Activated naive CD8-positive, alpha-beta T cell treated with anti-CD3 and anti-CD28 coated beads, Interleukin-2, amount 10 ng/mL, durations not matched to agents 7 days and 5 days (primary cell): ENCODE results near the gene RIC3. TPM values are rescaled to one million over a fixed set of nuclear protein-coding genes. Genes with fewer than 3 reads are reported as not detected.

ENCODE experiments used
- ATAC-seq: fragments of 150-1000 bp; cut with Tn5 transposase; one replicate; pipeline ENCODE4 v1.10.0; 2021; ENCODE audit warnings: low read depth, moderate library complexity
- POLR2A ChIA-PET: fragments of 350-600 bp; sonication (Branson Sonifier 250); formaldehyde crosslinking; loops from one replicate; lab custom pipeline; 2021; ENCODE audit warnings: antibody characterized with exemption; lab: Charles Lee
- DNase-seq: peaks from one replicate; pipeline ENCODE4 v3.0.0; 2021
- H3K27ac Mint-ChIP-seq: one replicate; pipeline ENCODE4 v1.8.0; 2022; ENCODE audit warnings: mild to moderate bottlenecking, mixed read lengths
- H3K27me3 Mint-ChIP-seq: one replicate; pipeline ENCODE4 v1.8.0; 2022; ENCODE audit warnings: mild to moderate bottlenecking, moderate library complexity, mixed read lengths
- H3K36me3 Mint-ChIP-seq: one replicate; pipeline ENCODE4 v1.8.0; 2021; ENCODE audit warnings: mild to moderate bottlenecking, mixed read lengths
- H3K4me1 Mint-ChIP-seq: one replicate; pipeline ENCODE4 v1.8.0; 2021; ENCODE audit warnings: mixed read lengths
- H3K4me3 Mint-ChIP-seq: one replicate; pipeline ENCODE4 v1.8.0; 2022; ENCODE audit warnings: mild to moderate bottlenecking, moderate library complexity, mixed read lengths
- H3K9me3 Mint-ChIP-seq: one replicate; pipeline ENCODE4 v1.8.0; 2021; ENCODE audit warnings: mixed read lengths
- total RNA-seq, 2 experiments: library from RNA; stranded (reverse); gene quantifications; one replicate each; pipeline ENCODE4 v1.2.3, GENCODE V29; 2021

RIC3 gene
- total RNA-seq, 2 experiments from 2014 or later: 18.6 to 18.7 TPM

DNA sequence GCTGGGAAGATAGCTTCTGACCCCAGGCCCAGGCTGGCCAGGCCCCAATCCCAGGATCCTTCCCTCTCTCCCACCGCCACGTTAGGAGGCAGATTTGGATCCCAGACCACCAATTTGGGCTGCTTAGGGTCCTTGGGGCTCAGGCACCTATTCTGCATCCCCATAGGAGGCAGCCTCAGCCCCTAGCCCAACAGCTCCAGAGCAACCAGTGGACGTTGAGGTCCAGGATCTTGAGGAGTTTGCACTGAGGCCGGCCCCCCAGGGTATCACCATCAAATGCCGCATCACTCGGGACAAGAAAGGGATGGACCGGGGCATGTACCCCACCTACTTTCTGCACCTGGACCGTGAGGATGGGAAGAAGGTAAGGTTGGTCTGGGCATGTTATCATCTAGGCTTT lies 71.8 kb downstream of the RIC3 start:
- H3K36me3 Mint-ChIP-seq: no peaks in the 10 kb centered on the region
- ATAC-seq: no peak
- POLR2A ChIA-PET: no interaction called here

DNA sequence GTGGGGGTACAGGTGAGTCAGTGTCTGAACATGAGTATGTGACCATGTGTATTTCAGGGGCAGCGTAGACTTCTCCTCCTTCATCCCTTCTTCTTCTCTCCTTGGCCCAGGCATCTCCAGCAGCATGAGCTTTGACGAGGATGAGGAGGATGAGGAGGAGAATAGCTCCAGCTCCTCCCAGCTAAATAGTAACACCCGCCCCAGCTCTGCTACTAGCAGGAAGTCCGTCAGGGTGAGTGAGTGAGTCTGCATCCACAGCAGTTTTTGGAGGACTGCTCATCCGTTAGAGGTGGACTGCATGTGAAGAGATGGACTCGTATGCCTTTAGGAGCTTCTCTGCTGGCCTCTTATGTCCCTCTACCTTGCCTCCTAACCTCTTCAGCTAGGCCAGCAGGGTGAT lies 72.2 kb downstream of the RIC3 start:
- Mint-ChIP-seq H3K4me3 (no peak overlapping the region), H3K36me3 (no peaks in the 10 kb centered on the region), H3K9me3 (no peaks in the 10 kb centered on the region), H3K27ac (no peak overlapping the region), H3K27me3 (peaks cover 1% of the 10 kb centered on the region), H3K4me1 (no peaks in the 10 kb centered on the region)
- POLR2A ChIA-PET: no interaction called here
- ATAC-seq (no peak), DNase-seq (no peak)

More for the DNA sequence above, 71.8 kb downstream of the RIC3 start:
- no peaks in the 10 kb centered on the region for H3K9me3 Mint-ChIP-seq
- H3K4me3 Mint-ChIP-seq: no peak overlapping the region
- H3K27ac Mint-ChIP-seq: no peak overlapping the region
- peaks cover 1% of the 10 kb centered on the region for H3K27me3 Mint-ChIP-seq
- DNase-seq: no peak
- H3K4me1 Mint-ChIP-seq: no peaks in the 10 kb centered on the region

GRCh38 chr11:8095806-8096522 lies 72.9 kb downstream of the RIC3 start:
- Mint-ChIP-seq H3K4me3 (no peak overlapping the region), H3K36me3 (no peaks in the 10 kb centered on the region), H3K9me3 (no peaks in the 10 kb centered on the region), H3K27me3 (peaks cover 1% of the 10 kb centered on the region), H3K27ac (no peak overlapping the region), H3K4me1 (no peaks in the 10 kb centered on the region)
- POLR2A ChIA-PET: no interaction called here
- no peak for ATAC-seq
- no peak for DNase-seq

GRCh38 chr11:8095371-8095770 lies 73.5 kb downstream of the RIC3 start:
- Mint-ChIP-seq H3K9me3 (no peaks in the 10 kb centered on the region), H3K27ac (no peak overlapping the region)
- POLR2A ChIA-PET: no interaction called here

GRCh38 chr11:8094656-8095055 lies 74.2 kb downstream of the RIC3 start:
- DNase-seq (no peak), ATAC-seq (no peak)
- H3K36me3 Mint-ChIP-seq: no peaks in the 10 kb centered on the region
- H3K27me3 Mint-ChIP-seq: peaks cover 3% of the 10 kb centered on the region
- no peak overlapping the region for H3K27ac Mint-ChIP-seq
- H3K4me1 Mint-ChIP-seq: no peaks in the 10 kb centered on the region
- H3K9me3 Mint-ChIP-seq: no peaks in the 10 kb centered on the region
- H3K4me3 Mint-ChIP-seq: no peak overlapping the region
- POLR2A ChIA-PET: no interaction called here

More at GRCh38 chr11:8095371-8095770, 73.5 kb downstream of the RIC3 start:
- no peak overlapping the region for H3K4me3 Mint-ChIP-seq
- ATAC-seq: no peak
- peaks cover 3% of the 10 kb centered on the region for H3K27me3 Mint-ChIP-seq
- no peaks in the 10 kb centered on the region for H3K4me1 Mint-ChIP-seq
- DNase-seq: no peak
- H3K36me3 Mint-ChIP-seq: no peaks in the 10 kb centered on the region

GRCh38 chr11:8093931-8094575 lies 74.8 kb downstream of the RIC3 start:
- no peak overlapping the region for H3K4me3 Mint-ChIP-seq
- no peak overlapping the region for H3K27ac Mint-ChIP-seq
- no peaks in the 10 kb centered on the region for H3K36me3 Mint-ChIP-seq
- H3K9me3 Mint-ChIP-seq: no peaks in the 10 kb centered on the region
- peaks cover 3% of the 10 kb centered on the region for H3K27me3 Mint-ChIP-seq
- DNase-seq (no peak), ATAC-seq (no peak)
- H3K4me1 Mint-ChIP-seq: no peaks in the 10 kb centered on the region
- POLR2A ChIA-PET: no interaction called here

GRCh38 chr11:8092587-8093424 lies 76.0 kb downstream of the RIC3 start:
- no peaks in the 10 kb centered on the region for H3K36me3 Mint-ChIP-seq
- no peaks in the 10 kb centered on the region for H3K9me3 Mint-ChIP-seq
- ATAC-seq (peak; percentile 51), DNase-seq (no peak)
- H3K4me1 Mint-ChIP-seq: no peaks in the 10 kb centered on the region
- no peak overlapping the region for H3K4me3 Mint-ChIP-seq
- POLR2A ChIA-PET: no interaction called here
- peaks cover 3% of the 10 kb centered on the region for H3K27me3 Mint-ChIP-seq
- no peak overlapping the region for H3K27ac Mint-ChIP-seq

DNA sequence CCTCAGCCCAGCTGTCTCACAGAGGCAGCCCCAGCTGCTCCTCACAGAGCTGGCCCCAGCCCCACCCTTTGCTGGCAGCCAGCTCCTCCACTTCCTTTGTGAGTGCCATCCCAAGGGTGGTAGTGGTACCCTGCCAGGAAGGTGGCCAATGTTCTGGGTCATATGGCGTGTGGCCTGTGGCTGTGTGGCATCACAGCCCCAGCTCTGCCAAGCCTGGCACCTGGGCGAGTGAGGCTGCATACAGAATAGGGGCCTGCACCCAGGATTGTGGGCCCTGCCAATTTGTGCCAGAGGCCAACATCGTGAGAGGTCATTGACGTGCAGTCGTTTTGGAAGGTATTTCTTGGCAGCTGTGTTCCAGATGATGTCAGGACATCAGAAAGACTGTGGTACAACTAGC lies 77.1 kb downstream of the RIC3 start:
- POLR2A ChIA-PET: no interaction called here
- Mint-ChIP-seq H3K36me3 (no peaks in the 10 kb centered on the region), H3K4me1 (no peaks in the 10 kb centered on the region), H3K4me3 (no peak overlapping the region), H3K9me3 (no peaks in the 10 kb centered on the region), H3K27me3 (peaks cover 3% of the 10 kb centered on the region), H3K27ac (no peak overlapping the region)
- DNase-seq (no peak), ATAC-seq (no peak)

DNA sequence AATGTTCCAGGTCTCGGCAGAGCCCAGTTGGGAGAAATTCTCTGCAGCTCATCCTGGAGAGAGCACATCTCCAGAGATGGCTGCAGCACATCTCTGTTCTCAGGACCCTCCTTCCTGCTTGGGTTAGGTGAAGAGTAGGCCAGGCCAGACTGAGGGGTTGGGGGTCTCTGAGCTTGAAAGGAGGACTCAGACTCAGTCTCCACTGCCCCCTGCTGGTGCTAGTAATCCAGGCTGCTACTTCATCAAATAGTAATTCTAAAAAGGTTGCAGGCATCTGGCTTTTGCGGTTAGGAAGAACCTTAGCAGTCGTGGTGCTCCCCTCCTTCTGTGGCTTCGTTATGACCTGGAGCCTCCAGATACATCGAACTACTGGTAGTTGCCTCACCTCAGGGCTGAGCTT lies 78.1 kb downstream of the RIC3 start:
- no peak for ATAC-seq
- Mint-ChIP-seq H3K9me3 (no peaks in the 10 kb centered on the region), H3K27ac (no peak overlapping the region), H3K36me3 (no peaks in the 10 kb centered on the region), H3K4me1 (no peaks in the 10 kb centered on the region), H3K27me3 (peaks cover 6% of the 10 kb centered on the region), H3K4me3 (no peak overlapping the region)
- POLR2A ChIA-PET: no interaction called here
- DNase-seq: no peak

DNA sequence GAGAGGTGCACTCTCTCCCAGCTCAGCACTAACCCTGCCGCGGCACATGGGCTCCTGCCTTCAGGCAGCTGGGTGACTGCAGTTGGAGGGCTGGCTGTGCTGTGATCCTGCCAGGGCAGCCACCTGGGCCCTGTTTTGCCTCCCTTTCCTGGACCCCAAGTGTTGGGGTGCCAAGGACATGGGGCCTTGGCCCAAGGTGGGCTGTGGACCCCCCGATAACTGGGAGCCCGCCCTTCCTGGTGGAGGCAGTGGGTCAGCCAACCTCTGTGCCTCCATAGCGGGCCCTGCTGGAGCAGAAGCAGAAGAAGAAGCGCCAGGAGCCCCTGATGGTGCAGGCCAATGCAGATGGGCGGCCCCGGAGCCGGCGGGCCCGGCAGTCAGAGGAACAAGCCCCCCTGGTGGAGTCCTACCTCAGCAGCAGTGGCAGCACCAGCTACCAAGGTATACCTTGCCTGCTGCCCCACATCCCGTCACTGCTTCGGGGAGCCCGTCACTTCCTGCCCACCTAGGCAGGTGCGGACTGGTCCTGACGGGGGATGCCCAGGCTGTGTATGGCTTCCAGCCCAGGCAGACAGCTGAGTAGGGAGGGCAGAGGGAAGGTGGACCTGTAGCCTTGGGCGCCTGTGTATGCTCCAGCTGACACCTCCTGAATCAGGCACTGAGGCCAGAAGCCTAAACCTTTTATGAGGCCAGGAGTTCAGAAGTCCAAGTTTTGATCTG lies 78.9 kb downstream of the RIC3 start:
- Mint-ChIP-seq H3K4me1 (no peaks in the 10 kb centered on the region), H3K27ac (no peak overlapping the region), H3K27me3 (peaks cover 6% of the 10 kb centered on the region), H3K9me3 (no peaks in the 10 kb centered on the region), H3K4me3 (no peak overlapping the region), H3K36me3 (no peaks in the 10 kb centered on the region)
- POLR2A ChIA-PET: no interaction called here
- DNase-seq (no peak), ATAC-seq (no peak)

DNA sequence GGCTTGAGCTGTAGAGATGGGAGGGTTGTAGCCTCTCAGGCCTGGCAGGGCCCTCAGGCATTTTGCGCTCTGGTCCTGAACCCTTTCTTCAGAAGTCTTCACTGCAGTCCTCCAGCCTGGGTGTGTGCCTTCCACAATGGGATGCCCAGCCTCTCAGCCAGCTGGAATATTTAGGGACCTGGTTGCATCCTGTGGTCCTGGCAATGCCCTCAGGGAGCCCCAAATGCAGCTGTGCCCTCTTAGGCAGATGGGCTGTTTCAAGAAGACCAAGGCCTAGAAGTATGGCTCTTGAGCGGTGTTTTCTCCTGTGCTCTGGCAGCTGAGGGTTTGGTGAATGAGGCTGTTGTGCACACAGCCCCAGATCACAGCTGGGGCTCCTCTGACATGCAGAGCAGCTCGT lies 81.1 kb downstream of the RIC3 start:
- H3K27me3 Mint-ChIP-seq: peaks cover 10% of the 10 kb centered on the region
- H3K4me1 Mint-ChIP-seq: no peaks in the 10 kb centered on the region
- H3K9me3 Mint-ChIP-seq: no peaks in the 10 kb centered on the region
- ATAC-seq (no peak), DNase-seq (no peak)
- no peak overlapping the region for H3K4me3 Mint-ChIP-seq
- no peaks in the 10 kb centered on the region for H3K36me3 Mint-ChIP-seq
- POLR2A ChIA-PET: no interaction called here
- H3K27ac Mint-ChIP-seq: no peak overlapping the region

DNA sequence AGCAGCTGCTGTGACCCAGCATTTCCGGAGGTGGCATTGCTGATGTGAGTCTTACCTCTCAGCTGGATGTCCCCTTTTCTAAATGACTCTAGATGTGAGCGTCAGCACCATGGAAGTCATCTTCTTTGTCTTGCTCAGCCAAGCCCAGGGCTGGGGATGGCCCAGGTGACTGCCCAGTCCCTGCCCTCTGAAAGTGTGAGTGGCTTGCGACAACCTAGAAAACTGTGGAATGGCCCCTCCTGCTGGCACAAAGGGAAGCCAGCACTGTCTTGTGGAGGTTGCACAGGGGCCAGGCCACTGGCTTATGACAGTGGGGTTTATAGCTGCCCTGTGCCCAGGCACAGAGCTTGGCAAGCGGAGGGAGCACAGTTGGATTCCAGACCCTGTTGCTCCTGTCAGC lies 81.6 kb downstream of the RIC3 start:
- DNase-seq (no peak), ATAC-seq (no peak)
- Mint-ChIP-seq H3K27me3 (peaks cover 15% of the 10 kb centered on the region), H3K4me3 (no peak overlapping the region), H3K4me1 (no peaks in the 10 kb centered on the region), H3K36me3 (no peaks in the 10 kb centered on the region), H3K27ac (no peak overlapping the region), H3K9me3 (no peaks in the 10 kb centered on the region)
- POLR2A ChIA-PET: no interaction called here

- no peak overlapping the region for H3K4me3 Mint-ChIP-seq
- H3K9me3 Mint-ChIP-seq: no peaks in the 10 kb centered on the region
- peaks cover 21% of the 10 kb centered on the region for H3K27me3 Mint-ChIP-seq
- POLR2A ChIA-PET: no interaction called here
- H3K36me3 Mint-ChIP-seq: no peaks in the 10 kb centered on the region
- DNase-seq (no peak), ATAC-seq (no peak)
- no peaks in the 10 kb centered on the region for H3K4me1 Mint-ChIP-seq
- no peak overlapping the region for H3K27ac Mint-ChIP-seq
Observed at GRCh38 chr11:8086571-8086970, 82.3 kb downstream of the RIC3 start.
